Activated CD8-positive, alpha-beta T cell treated with anti-CD3 and anti-CD28 coated beads for 36 hours (primary cell): ENCODE results near the gene HLA-DQA1. TPM values are rescaled to one million over a fixed set of nuclear protein-coding genes. Genes with fewer than 3 reads are reported as not detected.

Source experiments
- ATAC-seq: fragments of 200-7000 bp; cut with Tn5 transposase; one replicate; pipeline ENCODE4 v1.10.0; 2021; ENCODE audit warnings: mild to moderate bottlenecking, moderate library complexity
- CTCF ChIA-PET: fragments of 350-600 bp; sonication (Branson Sonifier 250); formaldehyde crosslinking; loops from one replicate; lab custom pipeline; 2021; ENCODE audit warnings: antibody characterized with exemption; lab: Charles Lee
- POLR2A ChIA-PET: fragments of 350-600 bp; sonication (Branson Sonifier 250); formaldehyde crosslinking; loops from one replicate; lab custom pipeline; 2021; ENCODE audit warnings: antibody characterized with exemption; lab: Charles Lee
- DNase-seq: peaks from one replicate; pipeline ENCODE4 v3.0.0-alpha.2; 2020
- H3K27ac Mint-ChIP-seq: one replicate; pipeline ENCODE4 v1.8.0; 2021; ENCODE audit warnings: mild to moderate bottlenecking, mixed read lengths
- H3K27me3 Mint-ChIP-seq: one replicate; pipeline ENCODE4 v1.8.0; 2021; ENCODE audit warnings: mixed read lengths
- H3K36me3 Mint-ChIP-seq: one replicate; pipeline ENCODE4 v1.8.0; 2021; ENCODE audit warnings: low read depth, mixed read lengths
- H3K4me1 Mint-ChIP-seq: one replicate; pipeline ENCODE4 v1.8.0; 2021; ENCODE audit warnings: low read depth, mixed read lengths
- H3K4me3 Mint-ChIP-seq: one replicate; pipeline ENCODE4 v1.8.0; 2021; ENCODE audit warnings: mild to moderate bottlenecking, moderate library complexity, mixed read lengths
- H3K9me3 Mint-ChIP-seq: one replicate; pipeline ENCODE4 v1.8.0; 2021; ENCODE audit warnings: mixed read lengths
- intact Hi-C: fragments of 100-400 bp; cut with micrococcal nuclease; formaldehyde crosslinking; loops from one replicate; pipeline ENCODE4 v1.10.0; 2022
- total RNA-seq, 2 experiments: library from RNA; stranded (reverse); gene quantifications; one replicate each; pipeline ENCODE4 v1.2.3, GENCODE V29; 2021
- TF ChIP-seq, protein P1 (sequence below): fragments of 200-600 bp; IDR thresholded peaks from one replicate; pipeline ENCODE4 v1.8.0; 2022; ENCODE audit warnings: antibody characterized with exemption, mild to moderate bottlenecking

Gene HLA-DQA1
- total RNA-seq, 2 experiments from 2014 or later = 3.4 to 3.9 TPM

DNA sequence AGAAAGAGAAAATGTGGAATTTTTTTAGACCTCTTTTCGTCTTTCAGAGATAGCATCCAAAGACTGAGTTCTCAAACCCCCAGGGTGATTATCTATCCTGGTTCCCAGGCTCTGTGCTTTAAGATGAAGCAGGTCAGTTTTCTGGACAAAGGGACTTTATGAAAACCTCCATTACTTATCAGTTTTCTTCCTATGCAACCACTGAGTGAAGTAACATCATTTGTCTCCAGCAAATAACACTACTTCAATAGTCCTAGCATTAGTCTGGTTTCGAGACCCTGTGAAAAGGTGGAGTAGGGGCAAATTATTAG is 29.3 kb upstream of the HLA-DQA1 start:
- Mint-ChIP-seq H3K36me3 (peaks cover 2% of the 10 kb centered on the region), H3K27ac (no peak overlapping the region), H3K4me3 (no peak overlapping the region), H3K27me3 (peaks cover 3% of the 10 kb centered on the region), H3K9me3 (peaks cover 3% of the 10 kb centered on the region), H3K4me1 (peaks cover 27% of the 10 kb centered on the region)
- ATAC-seq (no peak), DNase-seq (no peak)
- intact Hi-C loops = no loop called here
- ChIA-PET POLR2A (no interaction called here), CTCF (no interaction called here)
- TF ChIP-seq, protein P1, sequence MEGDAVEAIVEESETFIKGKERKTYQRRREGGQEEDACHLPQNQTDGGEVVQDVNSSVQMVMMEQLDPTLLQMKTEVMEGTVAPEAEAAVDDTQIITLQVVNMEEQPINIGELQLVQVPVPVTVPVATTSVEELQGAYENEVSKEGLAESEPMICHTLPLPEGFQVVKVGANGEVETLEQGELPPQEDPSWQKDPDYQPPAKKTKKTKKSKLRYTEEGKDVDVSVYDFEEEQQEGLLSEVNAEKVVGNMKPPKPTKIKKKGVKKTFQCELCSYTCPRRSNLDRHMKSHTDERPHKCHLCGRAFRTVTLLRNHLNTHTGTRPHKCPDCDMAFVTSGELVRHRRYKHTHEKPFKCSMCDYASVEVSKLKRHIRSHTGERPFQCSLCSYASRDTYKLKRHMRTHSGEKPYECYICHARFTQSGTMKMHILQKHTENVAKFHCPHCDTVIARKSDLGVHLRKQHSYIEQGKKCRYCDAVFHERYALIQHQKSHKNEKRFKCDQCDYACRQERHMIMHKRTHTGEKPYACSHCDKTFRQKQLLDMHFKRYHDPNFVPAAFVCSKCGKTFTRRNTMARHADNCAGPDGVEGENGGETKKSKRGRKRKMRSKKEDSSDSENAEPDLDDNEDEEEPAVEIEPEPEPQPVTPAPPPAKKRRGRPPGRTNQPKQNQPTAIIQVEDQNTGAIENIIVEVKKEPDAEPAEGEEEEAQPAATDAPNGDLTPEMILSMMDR = no peak

DNA sequence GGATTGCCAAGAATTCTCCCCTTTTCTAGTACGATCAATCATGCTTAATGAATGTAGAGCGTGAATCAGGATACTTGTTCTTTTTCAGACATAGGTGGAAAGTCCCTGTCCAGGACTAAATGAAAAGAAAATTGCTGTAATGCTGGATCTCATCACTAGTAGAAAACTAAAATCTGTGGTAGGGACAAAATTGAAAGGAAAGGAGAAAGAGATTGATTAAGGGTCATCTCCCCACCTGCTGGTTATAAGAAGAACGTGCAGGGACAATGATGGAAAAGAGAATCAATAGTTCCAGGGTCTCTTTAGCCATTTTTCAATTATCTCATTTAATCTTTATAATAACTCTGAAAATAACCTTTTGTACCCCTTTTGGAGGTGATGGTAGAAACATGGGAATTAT is 28.8 kb upstream of the HLA-DQA1 start:
- no peak overlapping the region for H3K4me3 Mint-ChIP-seq
- DNase-seq = no peak
- intact Hi-C loops = no loop called here
- H3K36me3 Mint-ChIP-seq = no peaks in the 10 kb centered on the region
- no peak overlapping the region for H3K27ac Mint-ChIP-seq
- H3K9me3 Mint-ChIP-seq = no peaks in the 10 kb centered on the region
- no peak for ATAC-seq
- H3K27me3 Mint-ChIP-seq = peaks cover 3% of the 10 kb centered on the region
- peaks cover 23% of the 10 kb centered on the region for H3K4me1 Mint-ChIP-seq
- CTCF ChIA-PET = no interaction called here
- POLR2A ChIA-PET = no interaction called here
- TF ChIP-seq, protein P1 = peak; percentile 49

DNA sequence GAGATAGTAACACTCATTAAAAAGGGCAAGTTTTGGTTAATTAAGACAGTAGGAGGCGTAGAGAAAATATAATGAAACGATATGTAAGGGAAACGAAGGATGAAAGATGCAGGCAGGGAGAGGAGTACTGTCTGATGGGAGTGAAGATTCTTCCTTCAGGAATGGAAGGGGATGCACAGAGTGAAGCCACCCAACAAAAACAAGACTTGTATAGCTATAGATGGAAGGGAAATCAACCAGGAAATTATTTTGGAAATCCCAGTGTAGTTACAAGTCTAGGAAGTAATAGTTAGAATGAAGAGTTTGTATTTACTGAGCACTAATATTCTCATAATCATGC is 27.8 kb upstream of the HLA-DQA1 start:
- no peak overlapping the region for H3K27ac Mint-ChIP-seq

DNA sequence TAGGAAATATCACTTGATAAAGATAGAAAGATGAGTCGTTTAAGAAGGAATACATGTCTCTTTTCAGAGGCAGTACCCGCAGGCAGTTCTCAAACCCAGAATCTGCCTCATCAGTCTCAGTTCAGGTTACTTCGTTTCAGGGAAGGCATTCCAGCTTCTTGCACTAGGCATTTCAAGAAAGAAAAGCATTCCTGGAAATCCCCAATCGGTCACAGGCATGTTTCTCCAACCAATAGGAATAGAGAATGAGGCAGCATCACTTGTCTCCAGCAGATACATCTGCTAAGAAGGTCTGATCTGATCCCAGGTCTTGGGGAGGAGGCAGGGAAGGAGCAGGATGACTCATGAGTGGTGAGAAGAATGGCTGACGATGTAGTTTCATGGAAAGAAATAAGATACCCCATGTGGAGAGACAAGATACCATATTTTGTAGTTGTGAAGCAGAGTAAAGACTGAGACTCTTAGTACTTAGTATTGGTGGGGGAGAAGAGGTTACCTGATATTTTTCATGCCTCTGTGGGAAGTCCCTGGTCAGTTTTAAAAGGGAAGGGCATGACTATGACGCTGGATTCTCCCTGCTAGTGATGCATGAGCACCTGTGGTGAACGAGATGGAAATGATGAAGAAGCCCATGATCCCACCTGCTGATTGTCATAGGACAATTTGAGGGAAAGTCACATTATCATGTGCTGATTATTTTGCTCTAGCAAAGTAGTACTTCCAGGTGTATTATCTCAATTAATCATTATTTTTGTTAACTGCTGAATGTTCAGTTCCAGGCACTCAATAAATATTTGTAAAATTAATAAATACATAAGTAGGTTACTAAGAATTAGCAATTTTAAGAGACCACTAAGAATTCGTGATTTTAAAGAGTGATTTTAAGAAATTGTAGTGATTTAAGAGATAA is 27.2 kb upstream of the HLA-DQA1 start:
- peaks cover 12% of the 10 kb centered on the region for H3K4me1 Mint-ChIP-seq
- TF ChIP-seq, protein P1 = no peak
- no peaks in the 10 kb centered on the region for H3K36me3 Mint-ChIP-seq
- ATAC-seq (peak; percentile 98), DNase-seq (peak; percentile 66)
- no peaks in the 10 kb centered on the region for H3K9me3 Mint-ChIP-seq
- intact Hi-C loops = no loop called here
- no peak overlapping the region for H3K4me3 Mint-ChIP-seq
- H3K27ac Mint-ChIP-seq = no peak overlapping the region
- POLR2A ChIA-PET = interaction anchor here (1.4 kb wide), 1 partner anchor 13 kb away, joined by 3 read pairs; no protein-coding TSS in a partner anchor
- CTCF ChIA-PET = interaction anchor here (1.1 to 1.5 kb wide), 2 partner anchors 13 to 90 kb away, joined by 4 to 10 read pairs; no protein-coding TSS in a partner anchor
- peaks cover 3% of the 10 kb centered on the region for H3K27me3 Mint-ChIP-seq

More for the DNA sequence above, 27.8 kb upstream of the HLA-DQA1 start:
- H3K4me3 Mint-ChIP-seq = no peak overlapping the region
- H3K9me3 Mint-ChIP-seq = no peaks in the 10 kb centered on the region
- CTCF ChIA-PET = interaction anchor here (1.5 kb wide), 1 partner anchor 13 kb away, joined by 10 read pairs; no protein-coding TSS in a partner anchor
- H3K27me3 Mint-ChIP-seq = peaks cover 3% of the 10 kb centered on the region
- peaks cover 17% of the 10 kb centered on the region for H3K4me1 Mint-ChIP-seq
- no peaks in the 10 kb centered on the region for H3K36me3 Mint-ChIP-seq
- POLR2A ChIA-PET = interaction anchor here (1.4 kb wide), 1 partner anchor 14 kb away, joined by 3 read pairs; no protein-coding TSS in a partner anchor
- DNase-seq = no peak
- TF ChIP-seq, protein P1 = no peak
- ATAC-seq = no peak
- intact Hi-C loops = no loop called here
